ENCODE measurements around the gene ACTRT2. TPM values are rescaled to one million over a fixed set of nuclear protein-coding genes. Genes with fewer than 3 reads are reported as not detected.

The ACTRT2 gene
- total and polyA plus RNA-seq, 9 donors = not detected

DNA sequence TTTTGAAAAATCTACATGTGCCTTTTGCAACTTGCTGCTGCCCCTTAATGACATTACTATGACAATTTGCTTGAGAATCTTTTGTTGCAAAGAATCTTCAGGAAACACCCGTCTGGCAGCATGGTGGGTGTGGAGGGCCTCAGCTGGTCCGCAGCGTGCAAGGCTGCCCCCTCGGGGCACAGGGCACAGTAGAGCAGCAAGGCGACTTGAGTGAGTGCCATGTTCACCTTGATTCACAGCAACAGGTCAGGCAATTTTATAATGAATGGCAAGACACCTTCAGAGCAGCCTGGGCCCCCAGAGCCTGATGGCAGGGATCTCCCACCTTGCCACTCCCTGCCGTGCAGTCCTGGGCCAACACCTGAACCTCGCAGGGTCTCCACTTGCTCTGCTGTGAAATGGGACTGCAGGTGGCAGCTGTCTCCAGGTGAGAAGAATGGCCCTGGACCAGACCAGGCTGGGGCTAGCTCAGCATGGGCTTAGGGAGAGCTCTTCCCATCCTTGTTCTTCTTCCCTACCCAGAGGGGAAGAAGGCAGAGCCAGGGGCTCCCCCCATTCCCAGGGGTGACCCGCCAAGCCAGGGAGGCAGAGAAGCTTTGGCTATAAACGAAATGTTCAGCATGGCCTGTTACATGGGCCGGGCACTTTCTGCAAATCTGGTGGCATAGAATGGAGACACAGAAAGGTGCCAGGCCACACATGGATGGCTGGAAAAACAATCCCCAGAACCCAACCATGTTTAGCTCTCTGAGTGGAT is 34.5 kb upstream of the ACTRT2 start:
- no peak for DNase-seq
- H3K9me3 ChIP-seq = no peaks in the 10 kb centered on the region
- no peaks in the 10 kb centered on the region for H3K36me3 ChIP-seq
- H3K4me3 ChIP-seq = no peak overlapping the region
- no peak overlapping the region for H3K27ac ChIP-seq
- 88 to 92% (median 91%) methylated on average over 10 of the region's 10 CpGs for WGBS, 3 donors
- TF ChIP-seq CTCF (IDR thresholded peaks at IDR 0.05) (no peak), EP300 (IDR thresholded peaks at IDR 0.05) (no peak), POLR2A (IDR thresholded peaks at IDR 0.05) (no peak)
- no peaks in the 10 kb centered on the region for H3K27me3 ChIP-seq
- no peaks in the 10 kb centered on the region for H3K4me1 ChIP-seq (ENCODE audit: insufficient read depth)
- intact Hi-C loops (cut with DNase I) = no loop called here

GRCh38 chr1:2987773-2988172 is 33.5 kb upstream of the ACTRT2 start:
- intact Hi-C loops (cut with DNase I) = no loop called here
- H3K4me1 ChIP-seq (ENCODE audit: insufficient read depth) = no peaks in the 10 kb centered on the region
- DNase-seq = no peak
- H3K9me3 ChIP-seq = no peaks in the 10 kb centered on the region
- no peak overlapping the region for H3K4me3 ChIP-seq
- no peaks in the 10 kb centered on the region for H3K27me3 ChIP-seq
- H3K36me3 ChIP-seq = no peaks in the 10 kb centered on the region
- 74 to 80% (median 78%) methylated on average over 16 of the region's 16 CpGs for WGBS, 3 donors
- H3K27ac ChIP-seq = no peak overlapping the region
- TF ChIP-seq CTCF (IDR thresholded peaks at IDR 0.05) (no peak), EP300 (IDR thresholded peaks at IDR 0.05) (no peak), POLR2A (IDR thresholded peaks at IDR 0.05) (no peak)

DNA sequence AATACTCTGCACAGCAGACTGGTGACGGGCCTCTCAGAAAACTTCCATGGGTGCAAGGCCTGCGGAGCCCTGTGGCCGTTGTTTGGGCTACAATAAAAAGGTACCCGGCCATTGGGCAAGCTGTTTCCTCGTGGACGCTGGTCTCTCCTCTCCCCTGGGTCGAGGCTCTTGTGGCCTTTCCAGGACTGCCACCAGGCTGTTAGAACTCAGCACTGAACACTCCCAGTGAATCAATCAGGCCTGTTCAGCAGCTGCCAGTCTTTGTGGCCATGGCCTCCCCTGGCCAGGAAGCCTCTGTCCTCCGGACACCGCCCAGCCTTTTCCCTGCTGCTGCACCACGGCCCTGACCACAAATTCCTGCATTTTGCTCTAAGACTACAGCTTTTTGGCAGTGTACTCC is 33.0 kb upstream of the ACTRT2 start:
- no peaks in the 10 kb centered on the region for H3K9me3 ChIP-seq
- H3K4me3 ChIP-seq = no peak overlapping the region
- TF ChIP-seq EP300 (IDR thresholded peaks at IDR 0.05) = no peak
- no peak for TF ChIP-seq CTCF (IDR thresholded peaks at IDR 0.05)
- no peak for TF ChIP-seq POLR2A (IDR thresholded peaks at IDR 0.05)
- intact Hi-C loops (cut with DNase I) = no loop called here
- no peaks in the 10 kb centered on the region for H3K27me3 ChIP-seq
- no peaks in the 10 kb centered on the region for H3K4me1 ChIP-seq (ENCODE audit: insufficient read depth)
- 74 to 75% (median 74%) methylated on average over 10 of the region's 10 CpGs for WGBS, 3 donors
- no peak overlapping the region for H3K27ac ChIP-seq
- H3K36me3 ChIP-seq = no peaks in the 10 kb centered on the region
- DNase-seq = no peak

DNA sequence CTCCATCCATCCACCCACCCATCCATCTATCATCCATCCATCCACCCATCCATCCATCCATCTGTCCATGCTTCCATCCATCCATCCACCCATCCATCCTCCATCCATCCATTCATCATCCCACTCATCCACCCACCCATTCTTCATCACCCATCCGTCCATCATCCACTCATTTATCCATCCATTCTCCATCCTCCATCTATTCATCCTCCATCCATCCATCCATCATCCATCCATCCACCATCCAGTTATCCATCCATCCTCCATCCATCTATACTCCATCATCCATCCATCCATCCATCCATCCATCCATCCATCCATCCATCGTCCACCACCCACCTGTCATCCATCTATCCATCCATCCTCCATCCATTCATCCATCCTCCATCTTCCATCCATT is 32.1 kb upstream of the ACTRT2 start:
- WGBS, 3 donors = 82 to 92% (median 87%) methylated on average over 2 of the region's 2 CpGs
- intact Hi-C loops (cut with DNase I) = no loop called here
- Histone ChIP-seq H3K27ac (no peak overlapping the region), H3K4me1 (ENCODE audit: insufficient read depth) (no peaks in the 10 kb centered on the region), H3K27me3 (no peaks in the 10 kb centered on the region), H3K36me3 (no peaks in the 10 kb centered on the region), H3K9me3 (no peaks in the 10 kb centered on the region), H3K4me3 (no peak overlapping the region)
- no peak for TF ChIP-seq CTCF (IDR thresholded peaks at IDR 0.05)
- no peak for TF ChIP-seq POLR2A (IDR thresholded peaks at IDR 0.05)
- DNase-seq = no peak
